H1 (cell line): ENCODE measurements around the gene RASAL2. TPM values are rescaled to one million over a fixed set of nuclear protein-coding genes. Genes with fewer than 3 reads are reported as not detected.

Experiments
- CTCF ChIA-PET: fragments of 300-600 bp; sonication (Branson Sonifier 250); formaldehyde crosslinking; loops from one replicate; lab custom pipeline; 2021; ENCODE audit not compliant: partially characterized antibody; lab: Charles Lee
- POLR2A ChIA-PET: fragments of 300-600 bp; sonication (Branson Sonifier 250); formaldehyde crosslinking; loops from one replicate; lab custom pipeline; 2021; ENCODE audit warnings: inconsistent platforms; ENCODE audit not compliant: partially characterized antibody; lab: Charles Lee
- DNase-seq, 2 experiments: peaks; one replicate each; pipeline versions ENCODE4 v3.0.0 to v3.0.0-alpha.2; 2010 to 2022; ENCODE audit warnings: low spot score in 2 of 2, low read depth in 1 of 2, mixed read lengths in 1 of 2
- FAIRE-seq: peaks from 2 replicates; lab custom pipeline; 2011; peaks lifted over from hg19 to GRCh38; lab: Jason Lieb, UNC
- H2AFZ ChIP-seq: 2 replicates; pipeline ENCODE4 v1.8.1; 2012; ENCODE audit warnings: low read length, inconsistent platforms
- H2AK5ac ChIP-seq: 2 replicates; pipeline ENCODE4 v1.6.1; 2013; ENCODE audit warnings: low read depth, low read length
- H2BK120ac ChIP-seq: replicated peaks from 2 replicates; pipeline ENCODE3; 2013; ENCODE audit warnings: low read depth, low read length, inconsistent platforms
- H2BK12ac ChIP-seq: 2 replicates; pipeline ENCODE4 v1.6.1; 2013; ENCODE audit warnings: low read depth, low read length
- H2BK15ac ChIP-seq: 2 replicates; pipeline ENCODE4 v1.6.1; 2013; ENCODE audit warnings: low read length
- H2BK20ac ChIP-seq: 2 replicates; pipeline ENCODE4 v1.6.1; 2013; ENCODE audit warnings: low read length
- H2BK5ac ChIP-seq: 2 replicates; pipeline ENCODE4 v1.6.1; 2013; ENCODE audit warnings: low read depth, low read length
- H3K14ac ChIP-seq: 2 replicates; pipeline ENCODE4 v1.6.1; 2013; ENCODE audit warnings: inconsistent platforms; ENCODE audit not compliant: insufficient read length
- H3K18ac ChIP-seq: 2 replicates; pipeline ENCODE4 v1.6.1; 2013; ENCODE audit warnings: low read length; ENCODE audit errors: extremely low read depth
- H3K23ac ChIP-seq: 2 replicates; pipeline ENCODE4 v1.6.1; 2013; ENCODE audit warnings: inconsistent platforms; ENCODE audit not compliant: insufficient read length
- H3K23me2 ChIP-seq: 2 replicates; pipeline ENCODE4 v1.6.1; 2013; ENCODE audit warnings: low read depth, low read length
- H3K27ac ChIP-seq: 2 replicates; pipeline ENCODE4 v1.6.1; 2011; ENCODE audit warnings: low read depth, low read length, inconsistent platforms
- H3K27me3 ChIP-seq, 4 experiments: replicated peaks in 1 of 4; 1 replicate in 1 of 4; 2 replicates in 3 of 4; pipeline versions ENCODE4 v1.6.1 to v1.8.1; 2011 to 2013; ENCODE audit warnings: low read length in 3 of 4, mild to moderate bottlenecking in 3 of 4, inconsistent platforms in 2 of 4, mixed read lengths in 2 of 4, moderate library complexity in 1 of 4; ENCODE audit not compliant: control insufficient read depth in 3 of 4, insufficient read depth in 3 of 4; ENCODE audit errors: extremely low read depth in 1 of 4
- H3K36me3 ChIP-seq, 4 experiments: 2 replicates each; pipeline versions ENCODE4 v1.6.1 to v1.8.1; 2011 to 2013; ENCODE audit warnings: mild to moderate bottlenecking in 4 of 4, low read length in 3 of 4, moderate library complexity in 2 of 4, control low read depth in 1 of 4, inconsistent platforms in 1 of 4; ENCODE audit not compliant: insufficient read depth in 4 of 4, control insufficient read depth in 2 of 4
- H3K4ac ChIP-seq: replicated peaks from 2 replicates; pipeline ENCODE3; 2013; ENCODE audit warnings: low read length, low read depth, mixed read lengths, inconsistent platforms; ENCODE audit not compliant: insufficient read length
- H3K4me1 ChIP-seq, 4 experiments: replicated peaks in 1 of 4; 1 replicate in 1 of 4; 2 replicates in 3 of 4; pipeline versions ENCODE4 v1.6.1 to v1.8.1; 2011 to 2013; ENCODE audit warnings: low read length in 3 of 4, inconsistent platforms in 2 of 4, mixed read lengths in 1 of 4; ENCODE audit not compliant: insufficient read depth in 4 of 4, control insufficient read depth in 3 of 4
- H3K4me2 ChIP-seq, 2 experiments: 2 replicates each; pipeline versions ENCODE4 v1.6.1 to v1.8.1; 2011 to 2013; ENCODE audit warnings: low read depth in 2 of 2, low read length in 2 of 2, control low read depth in 1 of 2, inconsistent platforms in 1 of 2, mild to moderate bottlenecking in 1 of 2; ENCODE audit not compliant: insufficient read depth in 1 of 2
- H3K4me3 ChIP-seq, 4 experiments: fragments of 200-600, 300-600 bp in 1 of 4; sonication (generic), shearing (Covaris generic), sonication (Bioruptor Twin) in 1 of 4; 2 replicates each; pipeline versions ENCODE4 v1.5.1 to v1.8.1; 2011 to 2016; ENCODE audit warnings: low read length in 4 of 4, low read depth in 3 of 4, control low read depth in 2 of 4, inconsistent platforms in 2 of 4, mild to moderate bottlenecking in 2 of 4, mixed read lengths in 1 of 4, moderate library complexity in 1 of 4; ENCODE audit not compliant: insufficient read depth in 2 of 4; ENCODE audit errors: extremely low read depth in 1 of 4
- H3K56ac ChIP-seq: replicated peaks from 2 replicates; pipeline ENCODE3; 2013; ENCODE audit warnings: low read depth, mild to moderate bottlenecking, mixed read lengths, low read length, inconsistent platforms; ENCODE audit not compliant: insufficient read length
- H3K79me1 ChIP-seq: 2 replicates; pipeline ENCODE4 v1.6.1; 2013; ENCODE audit warnings: low read depth, low read length, control low read depth
- H3K79me2 ChIP-seq, 2 experiments: 2 replicates each; pipeline versions ENCODE4 v1.6.1 to v1.8.1; 2012 to 2013; ENCODE audit warnings: low read length in 2 of 2, mild to moderate bottlenecking in 2 of 2, inconsistent platforms in 1 of 2; ENCODE audit not compliant: insufficient read depth in 2 of 2, control insufficient read depth in 1 of 2
- H3K9ac ChIP-seq, 4 experiments: replicated peaks in 1 of 4; 1 replicate in 1 of 4; 2 replicates in 3 of 4; pipeline versions ENCODE4 v1.6.1 to v1.8.1; 2011 to 2013; ENCODE audit warnings: low read depth in 3 of 4, low read length in 3 of 4, control low read depth in 2 of 4, mild to moderate bottlenecking in 2 of 4, moderate library complexity in 2 of 4, inconsistent platforms in 1 of 4; ENCODE audit errors: extremely low read depth in 1 of 4
- H3K9me3 ChIP-seq, 2 experiments: 2 replicates each; pipeline versions ENCODE4 v1.6.1 to v1.8.1; 2012 to 2013; ENCODE audit warnings: mild to moderate bottlenecking in 2 of 2, moderate library complexity in 2 of 2, control low read depth in 1 of 2, inconsistent platforms in 1 of 2, low read depth in 1 of 2, low read length in 1 of 2, mixed read lengths in 1 of 2; ENCODE audit not compliant: insufficient read depth in 2 of 2
- H4K20me1 ChIP-seq, 2 experiments: replicated peaks in 1 of 2; 2 replicates each; pipeline versions ENCODE3 to v1.8.1; 2011 to 2013; ENCODE audit warnings: inconsistent platforms in 2 of 2, low read length in 2 of 2, mild to moderate bottlenecking in 1 of 2; ENCODE audit not compliant: insufficient read depth in 2 of 2, control insufficient read depth in 1 of 2
- H4K5ac ChIP-seq: 2 replicates; pipeline ENCODE4 v1.6.1; 2013; ENCODE audit warnings: low read length, low read depth, mixed read lengths, inconsistent platforms; ENCODE audit not compliant: insufficient read length
- H4K8ac ChIP-seq: 2 replicates; pipeline ENCODE4 v1.8.0; 2013; ENCODE audit warnings: mild to moderate bottlenecking, moderate library complexity, low read length, inconsistent platforms; ENCODE audit not compliant: insufficient read depth; ENCODE audit errors: extremely low read depth
- H4K91ac ChIP-seq: replicated peaks from 2 replicates; pipeline ENCODE3; 2013; ENCODE audit warnings: low read length, mixed read lengths, inconsistent platforms; ENCODE audit not compliant: insufficient read length
- BCL11A ChIP-seq, 2 experiments: IDR thresholded peaks; one replicate each; pipeline ENCODE4 v1.6.1; 2011; ENCODE audit warnings: low read depth in 2 of 2, low read length in 2 of 2, mild to moderate bottlenecking in 2 of 2
- BRCA1 ChIP-seq: IDR thresholded peaks from 2 replicates; pipeline ENCODE4 v1.6.1; 2012; ENCODE audit warnings: low read depth, low read length, improper control_type of control experiment
- CBX5 ChIP-seq: fragments of 300-800, 300-1000 bp; sonication (generic); IDR thresholded peaks from 2 replicates; pipeline ENCODE4 v1.7.1; 2016; ENCODE audit warnings: antibody characterized with exemption, low read length, low read depth
- CEBPB ChIP-seq: IDR thresholded peaks from 2 replicates; pipeline ENCODE4 v1.6.1; 2012; ENCODE audit warnings: low read depth, low read length
- CTBP2 ChIP-seq: IDR thresholded peaks from 2 replicates; pipeline ENCODE4 v1.7.0; 2011; ENCODE audit warnings: borderline replicate concordance, mild to moderate bottlenecking, moderate library complexity, mixed read lengths, low read length; ENCODE audit not compliant: insufficient read depth, insufficient read length
- EGR1 ChIP-seq: IDR thresholded peaks from 2 replicates; pipeline ENCODE4 v1.6.1; 2011; ENCODE audit warnings: low read depth, low read length, borderline replicate concordance
- HDAC2 ChIP-seq, 2 experiments: fragments of 300-600 bp in 1 of 2; sonication (generic) in 1 of 2; IDR thresholded peaks; 2 replicates each; pipeline ENCODE4 v1.6.1; 2011 to 2012; ENCODE audit warnings: low read depth in 2 of 2, low read length in 2 of 2, mild to moderate bottlenecking in 2 of 2, moderate library complexity in 2 of 2, borderline replicate concordance in 1 of 2, inconsistent platforms in 1 of 2
- KDM1A ChIP-seq: fragments of 200-600, 300-600 bp; sonication (generic); IDR thresholded peaks from 2 replicates; pipeline ENCODE4 v1.7.1; 2016; ENCODE audit warnings: mild to moderate bottlenecking, low read length, borderline replicate concordance
- MAX ChIP-seq: IDR thresholded peaks from 2 replicates; pipeline ENCODE4 v1.6.1; 2012; ENCODE audit warnings: inconsistent platforms
- POLR2A ChIP-seq, 2 experiments: IDR thresholded peaks; 1 replicate in 1 of 2; 2 replicates in 1 of 2; pipeline ENCODE4 v1.6.1; 2011; ENCODE audit warnings: low read depth in 2 of 2, low read length in 2 of 2, mild to moderate bottlenecking in 2 of 2; ENCODE audit errors: control extremely low read depth in 1 of 2
- POLR2AphosphoS5 ChIP-seq: IDR thresholded peaks from 2 replicates; pipeline ENCODE4 v1.6.1; 2011; ENCODE audit warnings: low read depth, low read length
- SP1 ChIP-seq: IDR thresholded peaks from 2 replicates; pipeline ENCODE4 v1.6.1; 2011; ENCODE audit warnings: low read depth, low read length
- TBP ChIP-seq: IDR thresholded peaks from 2 replicates; pipeline ENCODE4 v1.6.1; 2011; ENCODE audit warnings: low read depth, low read length, improper control_type of control experiment
- ZNF274 ChIP-seq: IDR thresholded peaks from 2 replicates; pipeline ENCODE4 v1.7.0; 2012; ENCODE audit warnings: low read length, borderline replicate concordance; ENCODE audit errors: extremely low read depth
- polyA plus RNA-seq, 7 experiments: library from polyadenylated mRNA; depleted of rRNA in 3 of 7; stranded (reverse) in 5 of 7; unstranded in 2 of 7; fragments of >200 nt in 5 of 7; fragments of 200-250 nt in 2 of 7; gene quantifications; 1 replicate in 5 of 7; 2 replicates in 1 of 7; 4 replicates in 1 of 7; pipeline versions ENCODE4 v1.2.1 to v1.2.3, GENCODE V29; 2011 to 2013; ENCODE audit warnings: missing spikeins in 2 of 7, mixed read lengths in 2 of 7
- total RNA-seq: library from RNA; stranded (reverse); fragmentation: NEBNext Ultra II Directional; extraction: Animal tissue kit (Norgen Biotek cat#: 25700); gene quantifications from 2 replicates; pipeline ENCODE4 v1.2.1, GENCODE V29; 2021

Gene RASAL2
- total and polyA plus RNA-seq, 2 of the 8 experiments (the other 6 are each of a cell fraction or from before 2014, with no cell fraction given), result 15.9 to 32.5 TPM

- FAIRE-seq, result no peak
- Histone ChIP-seq H3K9me3 (no peaks in the 10 kb centered on the region), H3K18ac (no peak overlapping the region), H3K27ac (no peak overlapping the region), H2BK120ac (no peak overlapping the region), H3K79me2 (peaks cover 0 to 45% of the 10 kb centered on the region in 2 experiments; a peak in 2 of 4 replicates), H2BK12ac (no peak overlapping the region), H3K4me1 (peaks cover 0 to 6% (median 0%) of the 10 kb centered on the region in 4 experiments; a peak in 1 of 7 replicates), H4K5ac (no peak overlapping the region), H3K56ac (no peak overlapping the region), H2BK20ac (no peak overlapping the region), H2AK5ac (no peak overlapping the region), H3K4ac (no peak overlapping the region), H4K8ac (no peak overlapping the region), H2BK15ac (no peak overlapping the region), H3K14ac (no peak overlapping the region), H3K23me2 (no peaks in the 10 kb centered on the region), H3K4me3 (no peak overlapping the region), H4K91ac (no peak overlapping the region), H4K20me1 (no peaks in the 10 kb centered on the region), H3K9ac (no peak overlapping the region), H2BK5ac (no peak overlapping the region), H2AFZ (no peak overlapping the region), H3K4me2 (no peak overlapping the region), H3K36me3 (no peaks in the 10 kb centered on the region), H3K27me3 (no peaks in the 10 kb centered on the region; a peak in 1 of 7 replicates), H3K23ac (no peak overlapping the region), H3K79me1 (no peaks in the 10 kb centered on the region; the same call in 1 of the 2 replicates)
- no peak for DNase-seq
- ChIA-PET CTCF (interaction anchor here (0.6 to 1.3 kb wide), 6 partner anchors 23 to 299 kb away, joined by 3 to 5 read pairs (median 4); no protein-coding TSS in a partner anchor), POLR2A (interaction anchor here (0.6 to 1.3 kb wide), 4 partner anchors 11 to 680 kb away, joined by 4 to 5 read pairs (median 4); no protein-coding TSS in a partner anchor)
- TF ChIP-seq SP1, result no peak
- TF ChIP-seq ZNF274, result no peak
- TF ChIP-seq HDAC2 (IDR thresholded peaks at IDR 0.05; ENCODE audit: borderline replicate concordance in 1 of 2, low read depth in 2 of 2, low read length in 2 of 2), result no peak
- TF ChIP-seq MAX, result no peak
- TF ChIP-seq CTBP2, result no peak
- no peak for TF ChIP-seq TBP
- no peak for TF ChIP-seq POLR2AphosphoS5
- no peak for TF ChIP-seq BCL11A (IDR thresholded peaks at IDR 0.05; ENCODE audit: low read depth in 2 of 2, low read length in 2 of 2)
- no peak for TF ChIP-seq CBX5
- TF ChIP-seq KDM1A, result no peak
- TF ChIP-seq BRCA1, result no peak
- no peak for TF ChIP-seq POLR2A (IDR thresholded peaks at IDR 0.05; ENCODE audit: control extremely low read depth in 1 of 2, low read depth in 2 of 2, low read length in 2 of 2)
- TF ChIP-seq CEBPB, result no peak
- no peak for TF ChIP-seq EGR1
These were observed 243.3 kb downstream of the RASAL2 start for GRCh38 chr1:178337091-178337706.
